CD4-positive, alpha-beta T cell treated with Interferon gamma for 1 hour (primary cell): ENCODE data around the gene RELA.
"Not testable (repeated sequence)": the region's sequence is repeated elsewhere in the genome, so short reads cannot be mapped to it uniquely, and the experiment has no call there.

Experiments
- DNase-seq: peaks from one replicate; pipeline ENCODE4 v3.0.0-alpha.2; 2020

The RELA gene

DNA sequence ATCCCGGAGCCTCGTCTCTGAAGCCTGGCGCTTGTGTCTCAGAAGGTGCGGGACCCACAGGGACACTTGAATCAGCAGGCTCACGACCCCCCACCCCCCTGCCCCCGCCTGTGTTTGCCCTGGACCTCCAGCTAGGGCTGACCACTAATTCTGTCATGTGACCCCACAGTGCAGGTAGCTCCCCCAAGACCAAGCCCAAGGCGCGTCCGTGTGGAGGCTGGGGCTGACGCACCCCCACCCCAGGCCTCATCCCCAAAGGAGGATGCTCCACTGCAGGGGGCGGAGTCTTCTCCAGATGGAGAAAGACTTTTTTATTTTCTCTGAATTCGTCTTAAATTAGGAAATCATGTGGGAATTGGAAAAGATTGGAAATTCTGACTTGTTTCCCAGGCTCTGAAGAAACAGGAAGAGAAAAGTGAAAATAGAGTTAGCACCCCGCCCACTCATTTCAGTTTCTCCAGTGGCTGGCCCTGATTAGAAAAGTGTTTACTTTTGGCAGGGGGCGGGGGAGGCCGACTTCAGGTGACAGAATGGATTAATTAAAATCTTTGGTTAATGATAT is 1.0 kb upstream of the RELA start:
- DNase-seq = peak; percentile 57

DNA sequence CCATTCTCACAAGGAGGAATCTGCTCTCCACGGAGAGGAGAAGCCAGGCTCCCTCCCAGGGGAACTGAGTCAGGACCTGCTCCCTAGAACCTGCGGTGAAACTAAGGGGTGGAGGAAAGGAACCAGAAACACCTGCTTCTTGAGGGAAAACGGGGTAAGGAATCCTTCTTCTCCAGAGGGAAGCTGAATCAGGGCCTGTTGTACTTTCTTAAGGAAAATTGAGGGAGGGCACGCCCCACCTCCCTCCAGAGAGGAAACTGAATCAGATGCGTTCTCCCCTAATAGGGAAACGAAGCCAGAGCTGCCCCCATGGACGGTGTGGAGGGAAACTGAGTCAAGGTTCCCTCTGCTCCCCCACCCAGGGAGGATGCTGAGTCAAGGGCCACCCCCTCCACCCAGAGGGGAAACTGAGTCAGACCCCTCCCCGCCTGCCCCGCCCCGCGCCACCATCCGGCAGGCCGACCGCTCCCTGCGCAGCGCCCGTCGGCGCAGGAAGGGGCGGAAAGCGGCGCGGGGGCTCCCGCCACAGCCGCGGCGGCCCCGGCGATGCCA is 393 bp downstream of the RELA start:
- peak; percentile 34 for DNase-seq

DNA sequence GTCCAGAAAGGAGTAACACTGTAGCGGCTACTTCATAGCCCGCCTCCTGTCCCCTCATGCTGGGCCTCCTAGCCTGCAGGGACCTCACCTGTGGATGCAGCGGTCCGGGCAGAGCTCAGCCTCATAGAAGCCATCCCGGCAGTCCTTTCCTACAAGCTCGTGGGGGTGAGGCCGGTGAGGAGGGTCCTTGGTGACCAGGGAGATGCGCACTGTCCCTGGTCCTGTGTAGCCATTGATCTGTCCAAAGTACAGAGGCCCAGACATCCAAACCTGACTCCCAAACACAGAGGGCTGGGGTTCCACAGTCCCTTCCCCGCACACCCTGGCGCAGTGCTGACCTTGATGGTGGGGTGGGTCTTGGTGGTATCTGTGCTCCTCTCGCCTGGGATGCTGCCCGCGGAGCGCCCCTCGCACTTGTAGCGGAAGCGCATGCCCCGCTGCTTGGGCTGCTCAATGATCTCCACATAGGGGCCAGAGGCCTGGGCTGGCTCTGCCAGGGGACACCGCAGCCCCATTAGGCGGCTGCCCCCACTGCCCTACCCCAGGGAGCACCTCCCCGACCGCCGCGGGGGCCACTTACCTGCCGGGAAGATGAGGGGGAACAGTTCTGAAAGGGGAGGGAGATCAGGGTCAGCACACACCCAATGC is 993 bp downstream of the RELA start:
- DNase-seq = no peak

DNA sequence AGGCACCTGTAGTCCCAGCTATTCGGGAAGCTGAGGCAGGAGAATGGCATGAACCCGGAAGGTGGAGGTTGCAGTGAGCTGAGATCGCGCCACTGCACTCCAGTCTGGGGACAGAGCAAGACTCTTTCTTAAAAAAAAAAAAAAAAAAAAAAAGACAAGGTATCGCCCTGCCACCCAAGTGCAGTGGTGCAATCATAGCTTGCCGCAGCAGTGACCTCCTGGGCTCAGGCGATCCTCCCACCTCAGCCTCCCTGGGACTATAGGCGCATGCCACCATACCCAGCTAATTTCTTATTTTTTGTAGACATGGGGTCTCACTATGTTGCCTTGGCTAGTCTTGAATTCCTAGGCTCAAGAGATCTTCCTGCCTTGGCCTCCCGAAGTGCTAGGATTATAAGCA is 1.8 kb downstream of the RELA start:
- not testable (repeated sequence) for DNase-seq

DNA sequence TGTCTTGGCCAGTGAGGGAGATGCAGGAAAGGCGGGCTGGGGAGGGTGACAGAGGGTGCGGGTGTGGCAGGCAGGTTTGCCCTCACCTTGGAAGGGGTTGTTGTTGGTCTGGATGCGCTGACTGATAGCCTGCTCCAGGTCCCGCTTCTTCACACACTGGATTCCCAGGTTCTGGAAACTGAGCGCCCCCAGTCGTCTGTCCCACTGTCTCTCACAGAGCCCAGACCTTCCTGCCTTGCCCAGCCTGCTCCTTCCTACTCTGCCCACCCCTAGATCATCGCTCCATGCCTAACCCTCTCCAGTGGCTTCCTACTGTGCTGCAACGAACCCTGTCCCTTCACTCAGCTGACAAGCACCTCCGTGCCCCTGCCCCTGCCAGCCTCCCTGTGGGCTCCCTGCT is 2.7 kb downstream of the RELA start:
- DNase-seq = no peak

DNA sequence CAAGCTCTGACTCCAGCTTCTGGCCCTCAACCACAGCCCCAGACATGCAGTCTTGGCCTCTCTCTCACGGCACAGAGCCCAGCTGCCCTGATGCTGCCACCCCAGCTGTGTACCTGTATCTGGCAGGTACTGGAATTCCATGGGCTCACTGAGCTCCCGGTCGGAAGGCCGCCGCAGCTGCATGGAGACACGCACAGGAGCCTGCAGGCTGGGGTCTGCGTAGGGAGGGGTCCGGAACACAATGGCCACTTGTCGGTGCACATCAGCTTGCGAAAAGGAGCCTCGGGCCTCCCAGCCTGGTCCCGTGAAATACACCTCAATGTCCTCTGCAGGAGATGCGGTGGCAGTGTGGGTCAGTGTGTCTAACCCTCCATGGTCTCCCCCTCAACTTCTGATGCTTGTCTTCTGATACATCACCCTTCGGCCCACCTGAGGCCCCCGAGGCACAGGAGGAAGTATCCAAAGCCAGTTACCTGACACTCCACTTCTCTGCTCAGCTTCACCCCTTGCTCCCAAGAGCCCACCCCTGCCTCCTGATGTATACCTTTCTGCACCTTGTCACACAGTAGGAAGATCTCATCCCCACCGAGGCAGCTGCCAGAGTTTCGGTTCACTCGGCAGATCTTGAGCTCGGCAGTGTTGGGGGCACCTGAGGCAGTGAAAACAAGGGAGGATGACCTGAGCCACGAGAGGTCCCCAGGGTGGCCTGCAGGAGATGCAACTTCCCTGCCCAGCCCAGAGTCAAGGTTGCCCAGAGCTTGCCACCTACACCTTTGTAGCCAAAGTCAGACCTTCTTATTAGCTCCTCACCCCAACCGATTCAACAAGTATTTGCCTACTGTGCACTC is 4.3 kb downstream of the RELA start:
- no peak for DNase-seq

DNA sequence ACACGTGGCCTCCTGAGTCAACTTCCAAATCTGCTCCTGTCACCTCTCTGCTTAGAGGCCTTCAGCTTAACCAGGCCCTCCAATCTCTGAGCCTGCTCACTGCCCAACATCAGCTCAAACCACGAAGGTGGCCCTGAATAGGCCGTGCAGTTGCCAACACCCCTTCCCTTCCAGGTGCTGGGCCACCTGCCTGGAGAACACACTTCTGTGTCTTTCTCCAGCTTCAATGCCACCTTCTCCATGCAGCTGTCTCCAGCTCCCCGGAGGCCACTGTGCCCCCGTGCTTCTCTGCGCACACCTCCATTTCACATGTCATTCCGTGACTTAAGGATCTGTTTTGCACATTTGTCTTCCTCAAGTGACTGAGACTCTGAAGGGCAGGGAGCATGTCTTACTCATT is 5.3 kb downstream of the RELA start:
- DNase-seq = no peak

DNA sequence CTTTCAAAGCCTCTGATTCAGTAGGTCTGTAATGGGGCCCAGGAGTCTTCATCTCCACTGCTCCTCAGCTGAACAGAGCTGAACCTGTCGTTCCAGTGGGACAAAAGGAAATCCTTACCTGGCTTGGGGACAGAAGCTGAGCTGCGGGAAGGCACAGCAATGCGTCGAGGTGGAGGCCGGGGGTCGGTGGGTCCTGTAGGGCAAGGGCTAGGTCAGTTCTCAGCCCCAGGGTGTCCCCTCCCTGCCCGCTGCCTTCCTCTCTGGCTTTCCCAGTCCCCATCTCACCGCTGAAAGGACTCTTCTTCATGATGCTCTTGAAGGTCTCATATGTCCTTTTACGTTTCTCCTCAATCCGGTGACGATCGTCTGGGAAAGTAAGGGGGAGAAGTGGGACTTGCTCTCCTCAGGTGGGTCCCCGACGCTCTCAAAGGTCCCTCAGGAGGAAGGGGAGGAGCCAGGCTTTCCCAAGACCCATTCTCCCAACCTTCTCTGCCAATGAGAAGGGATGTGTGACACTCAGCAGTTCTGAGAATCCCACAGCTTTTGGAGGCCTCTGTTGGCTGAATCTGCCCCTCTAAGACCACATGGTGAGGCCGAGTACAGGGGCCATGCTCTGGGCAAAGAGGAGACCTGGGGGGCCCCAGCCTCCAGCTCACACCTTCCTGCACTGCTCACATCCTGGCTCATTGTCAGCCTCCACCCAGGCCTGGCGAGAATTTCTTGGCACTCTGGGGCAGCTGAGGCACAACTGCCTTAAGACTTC is 7.0 kb downstream of the RELA start:
- no peak for DNase-seq

DNA sequence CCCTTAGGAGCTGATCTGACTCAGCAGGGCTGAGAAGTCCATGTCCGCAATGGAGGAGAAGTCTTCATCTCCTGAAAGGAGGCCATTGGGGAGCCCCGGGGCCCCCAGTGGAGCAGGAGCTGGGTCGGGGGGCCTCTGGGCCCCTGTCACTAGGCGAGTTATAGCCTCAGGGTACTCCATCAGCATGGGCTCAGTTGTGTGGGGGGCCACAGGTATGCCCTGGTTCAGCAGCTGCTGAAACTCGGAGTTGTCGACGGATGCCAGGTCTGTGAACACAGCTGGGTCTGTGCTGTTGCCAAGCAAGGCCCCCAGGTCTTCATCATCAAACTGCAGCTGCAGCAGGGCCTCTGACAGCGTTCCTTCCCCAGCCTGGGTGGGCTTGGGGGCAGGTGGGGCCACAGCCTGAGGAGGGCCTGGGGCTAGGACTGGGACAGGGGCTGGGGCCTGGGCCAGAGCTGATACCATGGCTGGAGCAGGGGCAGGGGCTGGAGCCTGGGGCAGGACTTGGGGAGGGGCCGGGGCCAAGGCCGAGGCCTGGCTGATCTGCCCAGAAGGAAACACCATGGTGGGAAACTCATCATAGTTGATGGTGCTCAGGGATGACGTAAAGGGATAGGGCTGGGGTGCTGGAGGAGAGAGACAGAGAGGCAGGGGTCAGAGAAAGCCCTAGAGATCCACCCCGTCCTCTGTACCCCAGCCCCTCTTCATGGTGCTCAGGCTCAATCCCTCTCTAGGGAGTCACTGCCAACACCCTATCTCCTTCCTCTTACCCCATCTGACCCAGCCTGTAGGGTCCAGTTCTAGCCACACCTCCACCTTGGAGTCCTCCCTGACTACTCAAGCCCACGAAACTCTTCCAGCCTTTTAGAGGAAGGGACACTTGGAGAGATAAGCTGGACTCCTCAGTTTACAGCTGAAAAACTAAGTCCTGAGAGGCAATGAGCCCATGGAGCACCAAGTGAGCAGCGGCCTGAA is 8.1 kb downstream of the RELA start:
- DNase-seq = no peak

DNA sequence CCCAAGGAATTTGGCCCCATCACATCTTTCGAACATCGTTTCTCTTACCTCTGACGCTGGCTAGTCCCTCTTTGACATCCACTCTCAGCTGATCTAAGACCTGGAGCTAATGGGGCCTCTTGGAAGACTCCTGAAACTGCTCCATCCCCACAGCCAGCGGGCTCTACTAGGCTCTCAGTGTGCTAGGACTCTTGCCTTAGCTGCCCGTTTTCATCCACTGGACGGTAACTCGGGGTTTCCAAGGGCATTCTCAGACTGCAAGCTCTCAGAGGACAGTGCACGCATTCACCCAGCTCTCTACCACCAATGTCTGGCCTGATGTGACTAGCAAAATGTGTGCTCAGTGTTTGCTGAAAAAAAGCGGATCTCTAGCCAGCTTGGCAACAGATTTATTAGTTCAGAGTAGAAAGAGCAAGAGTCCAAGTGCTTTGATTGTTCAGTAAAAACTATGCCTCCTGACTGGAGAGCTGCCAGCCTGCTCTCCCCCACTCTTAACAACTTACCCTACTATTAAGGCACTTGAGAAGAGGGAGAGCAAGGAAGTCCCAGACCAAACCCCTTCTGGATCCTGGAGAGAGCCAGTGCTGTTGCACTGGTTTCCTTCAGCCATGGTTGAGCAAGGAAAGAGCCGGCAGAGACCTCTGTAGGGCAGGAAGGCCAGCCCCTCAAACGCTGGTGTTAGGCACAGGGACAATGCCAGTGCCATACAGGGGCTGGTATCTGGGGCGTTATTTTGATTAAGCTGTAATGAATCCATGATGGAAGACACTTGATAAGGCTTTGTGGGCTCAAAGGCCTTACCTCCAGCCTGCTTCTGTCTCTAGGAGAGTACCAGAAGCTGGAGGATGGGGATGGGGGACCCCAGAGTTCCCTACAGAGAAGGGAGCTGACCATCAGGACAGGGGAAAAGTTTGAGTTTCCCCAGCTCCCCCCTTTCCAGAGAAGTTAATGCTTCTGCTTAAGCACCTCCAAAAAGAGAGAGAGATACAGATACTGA is 9.2 kb downstream of the RELA start:
- no peak for DNase-seq

DNA sequence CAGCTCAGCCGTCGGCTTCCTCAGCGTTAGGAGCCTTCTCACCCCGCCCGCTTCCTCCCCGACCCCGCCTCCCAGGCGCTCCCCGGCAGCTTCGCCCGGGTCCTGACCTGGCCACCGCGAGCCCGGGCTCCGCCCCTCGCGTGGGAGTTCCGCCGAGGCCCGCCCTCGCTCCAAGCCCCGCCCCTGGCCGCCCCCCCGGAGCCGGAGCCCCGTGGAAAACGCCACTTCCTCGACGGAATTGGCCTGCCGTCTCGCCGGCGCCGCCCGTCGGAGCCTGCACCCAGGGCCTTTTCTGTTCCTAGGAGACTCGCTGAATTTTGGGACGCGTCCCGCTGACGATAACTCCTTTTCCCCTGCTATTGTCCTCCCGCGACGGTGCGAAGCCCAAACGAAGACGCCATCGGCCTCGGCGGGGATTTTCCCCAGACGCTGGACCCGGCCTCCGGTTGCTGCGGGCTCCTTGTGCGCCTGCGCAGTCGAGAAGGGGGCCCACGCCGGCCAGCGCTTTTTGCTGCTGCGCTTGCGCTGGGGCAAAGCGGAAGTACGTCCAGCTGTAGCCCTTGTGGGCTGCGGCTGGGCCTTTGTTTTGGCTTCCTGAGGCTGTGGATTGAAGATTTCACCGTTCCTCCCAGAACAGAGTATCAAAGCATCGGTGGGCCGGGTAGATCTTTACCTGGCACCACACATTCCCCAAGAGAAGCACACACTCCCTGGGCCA is 10.0 kb downstream of the RELA start:
- DNase-seq = peak; percentile 97

DNA sequence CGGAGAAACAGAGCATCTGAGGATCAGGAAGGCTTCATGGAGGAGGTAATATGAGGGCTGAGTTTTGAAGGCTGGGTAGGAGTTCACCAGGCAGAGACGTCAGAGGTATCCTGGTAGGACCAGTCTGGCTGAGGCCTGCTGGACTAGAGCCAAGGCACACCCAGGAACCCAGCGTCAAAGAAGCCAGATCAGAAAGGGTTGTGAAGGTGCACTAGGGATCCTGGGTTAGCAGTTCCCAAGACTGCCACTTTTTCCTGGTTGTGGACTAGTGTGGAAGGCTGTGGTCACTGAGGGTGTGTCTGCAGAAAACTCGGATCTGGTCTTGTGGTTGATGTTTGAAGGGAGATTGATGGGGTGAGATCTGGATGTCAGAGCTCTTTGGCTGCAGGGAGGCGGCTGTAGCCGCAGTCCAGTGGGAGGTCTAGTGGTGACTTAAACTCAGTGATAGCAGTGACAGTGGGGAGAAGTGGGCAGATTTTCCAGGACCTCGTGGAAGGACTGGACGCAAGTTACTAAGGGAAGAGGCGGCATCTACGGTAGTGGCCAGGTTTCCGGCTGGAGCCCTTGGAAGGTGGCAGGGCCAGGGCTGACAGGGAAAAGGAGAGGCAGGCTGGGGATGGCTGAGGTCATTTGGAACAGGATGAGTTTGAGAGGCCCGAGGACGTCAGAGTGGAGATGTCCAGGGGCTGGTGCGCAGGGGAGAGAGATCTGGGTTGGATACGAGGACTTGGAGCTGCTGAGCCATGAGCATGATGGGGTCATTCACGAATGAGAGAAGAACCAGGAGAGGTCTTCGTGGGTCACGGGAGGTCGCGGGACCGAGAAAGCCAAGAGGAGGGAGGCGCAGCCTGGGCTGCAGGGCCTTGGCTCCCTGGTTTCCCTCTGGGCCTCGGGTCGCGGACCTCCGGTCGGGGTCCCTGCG is 10.9 kb downstream of the RELA start:
- DNase-seq = no peak

DNA sequence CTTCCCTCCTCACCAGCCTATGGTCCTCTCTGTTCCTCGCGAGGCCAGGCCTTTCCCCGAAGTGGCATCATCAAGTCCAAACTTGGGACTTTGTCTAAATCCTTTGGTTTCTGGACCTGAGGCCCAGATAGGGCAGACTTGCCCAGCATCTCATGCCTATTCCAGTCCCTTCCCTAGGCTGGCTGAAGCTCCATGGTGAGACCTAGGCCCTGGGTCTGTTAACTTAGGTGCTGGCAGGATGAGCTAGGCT is 11.5 kb downstream of the RELA start:
- no peak for DNase-seq

DNA sequence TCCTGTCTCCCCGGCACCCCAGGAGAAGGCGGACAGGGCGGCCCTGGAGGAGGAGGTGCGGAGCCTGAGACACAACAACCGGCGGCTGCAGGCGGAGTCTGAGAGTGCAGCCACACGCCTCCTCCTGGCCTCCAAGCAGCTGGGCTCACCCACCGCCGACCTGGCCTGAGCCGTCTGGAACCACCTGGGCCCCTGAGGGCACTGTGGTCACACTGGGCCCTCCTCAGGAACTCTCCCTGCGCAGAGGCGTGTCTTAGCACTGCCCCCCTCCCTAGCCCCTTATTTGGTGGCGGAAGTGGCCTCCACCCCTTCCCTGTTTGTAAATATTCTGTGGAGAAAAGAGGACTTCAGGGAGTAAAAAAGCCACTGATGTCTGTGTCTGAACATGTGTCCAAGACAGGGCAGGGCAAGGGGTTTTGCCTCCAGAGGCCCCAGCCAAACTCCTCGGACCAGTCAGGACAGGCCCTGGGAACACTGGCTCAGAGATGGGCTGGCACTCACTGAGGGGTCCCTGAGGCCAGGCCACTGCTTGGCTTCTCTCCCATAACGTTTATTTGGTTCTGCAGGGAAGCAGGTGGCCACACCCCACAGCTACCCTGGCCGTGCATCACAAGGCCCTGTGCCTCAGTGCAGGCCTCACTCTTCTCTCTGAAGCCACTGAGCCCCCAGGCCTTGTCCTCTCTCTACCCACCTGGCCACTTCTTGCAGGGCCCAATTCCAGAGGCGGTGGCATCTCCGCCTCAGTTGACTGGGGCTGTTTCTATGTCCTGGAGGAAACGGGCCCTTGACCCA is 12.0 kb downstream of the RELA start:
- no peak for DNase-seq

DNA sequence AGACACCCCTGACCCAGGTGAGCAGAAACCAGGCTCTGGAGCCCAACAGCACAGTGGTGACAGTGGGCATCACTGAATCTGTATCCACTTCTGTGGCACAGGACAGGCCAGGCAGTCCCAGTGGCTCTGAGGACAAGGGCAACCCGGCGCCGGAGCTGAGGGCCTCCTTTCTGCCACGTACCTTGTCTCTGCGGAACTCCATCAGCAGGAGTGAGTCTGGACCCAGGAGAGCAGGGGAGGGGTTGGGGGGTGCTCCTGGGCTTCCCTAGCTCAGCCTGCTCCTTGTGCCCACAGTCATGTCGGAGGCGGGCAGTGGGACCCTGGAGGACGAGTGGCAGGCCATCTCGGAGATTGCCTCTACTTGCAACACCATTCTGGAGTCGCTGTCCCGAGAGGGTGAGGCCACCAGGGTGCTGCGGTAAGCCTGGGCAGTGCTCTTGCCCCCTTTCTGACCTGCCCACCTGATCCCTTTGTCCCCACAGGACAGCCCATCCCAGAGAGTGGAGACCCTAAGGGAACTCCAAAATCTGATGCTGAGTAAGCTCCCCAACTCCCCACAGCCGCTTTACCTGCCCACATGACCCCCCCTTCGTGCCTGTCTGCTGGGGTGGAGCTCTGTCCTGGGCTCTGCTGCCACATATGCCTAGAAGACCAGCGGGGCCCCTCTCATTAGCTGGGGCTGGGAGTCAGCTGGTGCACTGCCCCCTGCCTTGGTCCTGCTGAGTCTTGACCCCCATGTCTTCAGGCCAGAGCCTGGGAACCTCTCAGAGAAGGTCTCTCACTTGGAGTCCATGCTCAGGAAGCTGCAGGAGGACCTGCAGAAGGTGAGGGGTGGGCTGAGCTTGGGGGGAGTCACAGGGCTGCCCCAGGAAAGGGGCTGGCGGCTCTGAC is 12.8 kb downstream of the RELA start:
- no peak for DNase-seq

DNA sequence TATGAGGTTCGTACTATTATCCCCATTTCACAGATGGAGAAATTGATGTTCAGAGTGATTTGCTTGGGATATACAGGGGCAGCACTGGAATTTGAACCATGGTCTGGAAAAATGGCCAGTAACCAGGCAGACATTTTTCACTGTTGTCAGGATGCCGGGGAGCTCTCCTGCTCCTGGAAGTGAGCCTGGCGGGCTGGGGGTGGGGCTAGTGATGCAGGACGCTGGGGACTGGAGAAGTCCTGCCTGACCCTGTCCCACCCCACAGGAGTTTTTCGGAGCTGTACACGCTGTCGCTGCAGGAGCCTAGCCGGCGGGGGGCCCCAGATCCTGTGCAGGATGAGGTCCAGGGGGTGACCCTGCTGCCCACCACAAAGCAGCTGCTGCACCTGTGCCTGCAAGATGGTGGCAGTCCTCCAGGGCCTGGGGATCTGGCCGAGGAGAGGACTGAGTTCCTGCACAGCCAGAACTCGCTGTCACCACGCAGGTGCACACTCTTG is 13.7 kb downstream of the RELA start:
- no peak for DNase-seq
